ENCODE measurements around the gene RBM12.

RBM12 gene

GRCh38 chr20:35640724-35641123 lies 24.0 kb downstream of the RBM12 start:
- no peak for TF ChIP-seq POU2F2 (IDR thresholded peaks at IDR 0.05; ENCODE audit: low read depth, low read length)
- TF ChIP-seq SPI1 (IDR thresholded peaks at IDR 0.05; ENCODE audit: low read depth, low read length), result no peak
- no peak for TF ChIP-seq POLR2AphosphoS5 (IDR thresholded peaks at IDR 0.05; ENCODE audit: low read depth, low read length)
- no peak for TF ChIP-seq PAX5 (IDR thresholded peaks at IDR 0.05; ENCODE audit: insufficient read depth, low read length, severe bottlenecking)
- TF ChIP-seq TAF1 (IDR thresholded peaks at IDR 0.05; ENCODE audit: low read depth, low read length), result no peak
- TF ChIP-seq POLR2A (IDR thresholded peaks at IDR 0.05; ENCODE audit: low read depth, low read length), result no peak
- no peak for DNase-seq (ENCODE audit: insufficient read length, low spot score)
- FAIRE-seq, result no peak

DNA sequence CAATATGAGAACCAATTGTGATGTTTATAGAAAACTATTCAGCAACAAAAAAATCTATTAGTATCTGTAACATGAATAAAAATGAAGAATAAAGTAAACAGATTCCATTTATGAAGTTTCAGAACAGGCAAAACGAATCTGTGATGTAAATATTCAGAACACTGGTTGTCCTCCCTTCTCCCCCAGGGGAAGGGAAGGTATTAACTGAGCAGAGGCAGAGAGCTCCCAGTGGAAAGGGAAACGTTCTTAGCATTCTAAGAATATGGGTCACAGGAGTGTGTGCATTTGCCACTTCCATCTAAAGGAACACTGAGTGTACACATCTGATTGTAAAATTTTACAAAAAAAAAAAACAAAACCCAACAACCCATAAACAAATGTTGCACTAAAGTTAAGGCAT lies 25.9 kb downstream of the RBM12 start:
- no peak for TF ChIP-seq TAF1 (IDR thresholded peaks at IDR 0.05; ENCODE audit: low read depth, low read length)
- DNase-seq (ENCODE audit: insufficient read length, low spot score) (no peak), FAIRE-seq (no peak)

DNA sequence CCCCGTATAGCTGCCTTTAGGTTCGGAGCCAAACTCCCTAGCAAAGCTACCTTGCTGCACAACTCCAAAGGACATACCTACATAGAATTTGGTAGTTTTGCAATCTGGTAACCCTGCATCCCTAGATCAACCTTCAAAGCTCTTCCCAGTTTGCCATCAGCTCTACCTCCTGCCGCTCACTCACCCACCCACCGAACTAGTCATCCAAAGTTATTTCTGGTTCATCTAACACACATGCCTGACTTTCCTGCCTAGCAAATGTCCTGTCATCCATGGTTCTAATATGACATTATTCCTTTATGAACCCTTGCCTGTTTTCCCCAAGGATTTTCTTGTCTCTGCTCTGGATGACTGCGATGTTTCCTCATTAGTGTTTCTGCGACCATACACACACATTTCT lies 27.4 kb downstream of the RBM12 start:
- no peak for TF ChIP-seq POU2F2 (IDR thresholded peaks at IDR 0.05; ENCODE audit: low read depth, low read length)
- TF ChIP-seq POLR2AphosphoS5 (IDR thresholded peaks at IDR 0.05; ENCODE audit: low read depth, low read length), result no peak
- no peak for TF ChIP-seq PAX5 (IDR thresholded peaks at IDR 0.05; ENCODE audit: insufficient read depth, low read length, severe bottlenecking)
- TF ChIP-seq POLR2A (IDR thresholded peaks at IDR 0.05; ENCODE audit: low read depth, low read length), result no peak
- no peak for TF ChIP-seq TAF1 (IDR thresholded peaks at IDR 0.05; ENCODE audit: low read depth, low read length)
- DNase-seq (ENCODE audit: insufficient read length, low spot score), result no peak
- no peak for FAIRE-seq

GRCh38 chr20:35636095-35636494 lies 28.6 kb downstream of the RBM12 start:
- DNase-seq (ENCODE audit: insufficient read length, low spot score) (no peak), FAIRE-seq (no peak)
- TF ChIP-seq TAF1 (IDR thresholded peaks at IDR 0.05; ENCODE audit: low read depth, low read length) (no peak), POU2F2 (IDR thresholded peaks at IDR 0.05; ENCODE audit: low read depth, low read length) (no peak), PAX5 (IDR thresholded peaks at IDR 0.05; ENCODE audit: insufficient read depth, low read length, severe bottlenecking) (no peak)

- TF ChIP-seq POLR2AphosphoS5 (IDR thresholded peaks at IDR 0.05; ENCODE audit: low read depth, low read length) (no peak), TAF1 (IDR thresholded peaks at IDR 0.05; ENCODE audit: low read depth, low read length) (no peak), PAX5 (IDR thresholded peaks at IDR 0.05; ENCODE audit: insufficient read depth, low read length, severe bottlenecking) (no peak), SPI1 (IDR thresholded peaks at IDR 0.05; ENCODE audit: low read depth, low read length) (no peak), POLR2A (IDR thresholded peaks at IDR 0.05; ENCODE audit: low read depth, low read length) (no peak), POU2F2 (IDR thresholded peaks at IDR 0.05; ENCODE audit: low read depth, low read length) (no peak)
- DNase-seq (ENCODE audit: insufficient read length, low spot score) (no peak), FAIRE-seq (no peak)
Measured at GRCh38 chr20:35635652-35636051, 29.0 kb downstream of the RBM12 start.

DNA sequence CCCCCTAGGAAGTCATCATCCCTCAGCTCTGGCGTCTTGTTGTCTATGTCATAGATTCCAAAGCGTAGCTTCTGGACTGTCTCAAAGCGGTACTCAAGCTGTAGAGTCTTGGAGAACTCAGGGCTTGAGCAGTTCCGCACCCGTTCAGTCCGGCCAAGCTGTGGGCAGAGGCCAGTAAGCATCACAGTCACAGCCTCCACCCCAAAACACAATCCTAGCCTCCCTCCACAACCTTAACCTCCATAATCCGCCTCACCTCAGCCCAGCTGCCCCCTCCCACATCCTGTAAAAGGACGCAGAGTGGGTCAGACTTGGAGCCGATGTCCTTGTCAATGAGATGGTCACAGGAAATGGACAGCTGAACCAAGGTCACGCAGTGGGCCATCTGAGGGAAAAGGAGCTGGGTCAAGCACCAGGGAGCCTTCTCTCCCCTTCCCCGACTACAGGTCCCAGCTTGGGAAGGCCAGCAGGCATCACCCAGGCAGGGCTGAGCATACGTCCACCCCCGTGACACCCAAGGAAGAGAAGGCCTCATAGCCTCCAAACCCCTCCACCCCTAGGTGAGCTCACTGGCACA lies 32.1 kb downstream of the RBM12 start:
- DNase-seq (ENCODE audit: insufficient read length, low spot score), result no peak
- no peak for FAIRE-seq
- no peak for TF ChIP-seq POU2F2 (IDR thresholded peaks at IDR 0.05; ENCODE audit: low read depth, low read length)
- no peak for TF ChIP-seq POLR2A (IDR thresholded peaks at IDR 0.05; ENCODE audit: low read depth, low read length)
- TF ChIP-seq POLR2AphosphoS5 (IDR thresholded peaks at IDR 0.05; ENCODE audit: low read depth, low read length), result no peak
- no peak for TF ChIP-seq SPI1 (IDR thresholded peaks at IDR 0.05; ENCODE audit: low read depth, low read length)
- TF ChIP-seq TAF1 (IDR thresholded peaks at IDR 0.05; ENCODE audit: low read depth, low read length), result no peak
- no peak for TF ChIP-seq PAX5 (IDR thresholded peaks at IDR 0.05; ENCODE audit: insufficient read depth, low read length, severe bottlenecking)

DNA sequence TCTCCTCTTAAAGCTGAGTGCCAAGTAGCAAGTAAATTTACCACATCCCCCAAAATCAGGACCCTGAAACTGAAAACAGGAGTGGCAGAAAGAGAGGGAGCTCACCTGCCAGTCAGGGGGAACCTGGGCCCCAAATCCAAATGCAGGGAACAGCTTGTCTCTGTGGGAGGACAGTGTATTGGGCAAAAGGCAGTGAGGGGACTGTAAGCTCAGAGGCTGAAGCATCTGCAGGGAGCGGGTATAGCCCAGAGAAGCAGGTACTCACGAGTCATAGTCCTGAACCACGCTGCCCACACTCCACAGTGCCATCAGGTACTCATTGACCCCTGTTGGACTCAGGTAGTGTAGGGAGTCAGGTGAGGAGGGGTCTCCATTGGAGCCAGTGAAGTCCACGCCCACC lies 34.1 kb downstream of the RBM12 start:
- no peak for FAIRE-seq
- DNase-seq (ENCODE audit: insufficient read length, low spot score), result no peak
- no peak for TF ChIP-seq SPI1 (IDR thresholded peaks at IDR 0.05; ENCODE audit: low read depth, low read length)
- TF ChIP-seq TAF1 (IDR thresholded peaks at IDR 0.05; ENCODE audit: low read depth, low read length), result no peak
- no peak for TF ChIP-seq PAX5 (IDR thresholded peaks at IDR 0.05; ENCODE audit: insufficient read depth, low read length, severe bottlenecking)
- TF ChIP-seq POU2F2 (IDR thresholded peaks at IDR 0.05; ENCODE audit: low read depth, low read length), result no peak
- TF ChIP-seq POLR2AphosphoS5 (IDR thresholded peaks at IDR 0.05; ENCODE audit: low read depth, low read length), result no peak
- TF ChIP-seq POLR2A (IDR thresholded peaks at IDR 0.05; ENCODE audit: low read depth, low read length), result no peak

DNA sequence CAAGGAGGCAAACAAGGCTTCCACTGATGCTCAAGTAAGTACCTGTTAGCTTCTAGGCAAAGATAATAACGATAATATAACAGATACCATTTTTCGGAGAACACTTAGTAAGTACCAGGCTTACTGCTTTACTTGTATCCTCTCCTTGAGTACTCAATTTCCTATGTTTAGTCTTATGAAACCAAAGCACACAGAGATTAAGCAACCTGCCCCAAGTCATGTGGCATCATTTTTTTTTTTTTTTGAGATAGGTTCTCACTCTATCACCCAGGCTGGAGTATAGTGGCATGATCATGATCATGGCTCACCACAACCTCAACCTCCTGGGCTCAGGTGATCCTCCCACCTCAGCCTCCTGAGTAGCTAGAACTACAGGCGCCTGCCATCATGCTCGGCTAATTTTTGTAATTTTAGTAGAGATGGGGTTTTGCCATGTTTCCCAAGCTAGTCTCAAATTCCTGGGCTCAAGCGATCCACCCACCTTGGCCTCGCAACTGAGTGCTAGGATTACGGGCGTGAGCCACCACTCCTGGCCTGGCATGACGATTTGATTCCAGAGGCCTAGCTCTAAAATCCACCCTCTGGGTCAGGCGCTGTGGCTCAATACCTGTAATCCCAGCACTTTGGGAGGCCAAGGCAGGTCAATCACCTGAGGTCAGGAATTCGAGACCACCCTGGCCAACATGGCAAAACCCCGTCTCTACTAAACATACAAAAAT lies 35.1 kb downstream of the RBM12 start:
- no peak for DNase-seq (ENCODE audit: insufficient read length, low spot score)
- FAIRE-seq, result no peak
- TF ChIP-seq POLR2AphosphoS5 (IDR thresholded peaks at IDR 0.05; ENCODE audit: low read depth, low read length) (no peak), TAF1 (IDR thresholded peaks at IDR 0.05; ENCODE audit: low read depth, low read length) (no peak)

DNA sequence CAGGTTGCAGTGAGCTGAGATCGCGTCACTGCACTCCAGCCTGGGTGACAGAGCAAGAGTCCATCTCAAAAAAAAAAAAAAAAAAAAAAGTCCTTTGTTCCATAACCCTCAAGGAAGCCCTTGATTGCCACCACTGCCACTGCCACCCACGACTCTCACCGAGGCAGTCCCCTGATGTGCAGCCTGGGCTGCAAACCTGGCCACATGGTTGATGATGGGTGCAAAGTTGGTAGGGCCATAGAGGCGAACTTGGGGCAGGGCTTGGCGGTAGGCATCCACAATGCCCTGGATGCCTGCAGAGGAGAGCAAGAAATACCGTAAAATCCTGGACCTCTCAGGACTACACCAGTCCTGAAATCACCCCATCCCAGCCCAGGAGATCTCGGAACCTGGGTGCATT lies 37.6 kb downstream of the RBM12 start:
- TF ChIP-seq POU2F2 (IDR thresholded peaks at IDR 0.05; ENCODE audit: low read depth, low read length) (no peak), PAX5 (IDR thresholded peaks at IDR 0.05; ENCODE audit: insufficient read depth, low read length, severe bottlenecking) (no peak), POLR2AphosphoS5 (IDR thresholded peaks at IDR 0.05; ENCODE audit: low read depth, low read length) (no peak), SPI1 (IDR thresholded peaks at IDR 0.05; ENCODE audit: low read depth, low read length) (no peak), TAF1 (IDR thresholded peaks at IDR 0.05; ENCODE audit: low read depth, low read length) (no peak), POLR2A (IDR thresholded peaks at IDR 0.05; ENCODE audit: low read depth, low read length) (no peak)
- DNase-seq (ENCODE audit: insufficient read length, low spot score) (no peak), FAIRE-seq (no peak)

- FAIRE-seq (no peak), DNase-seq (ENCODE audit: insufficient read length, low spot score) (no peak)
- TF ChIP-seq TAF1 (IDR thresholded peaks at IDR 0.05; ENCODE audit: low read depth, low read length) (no peak), SPI1 (IDR thresholded peaks at IDR 0.05; ENCODE audit: low read depth, low read length) (no peak), POLR2A (IDR thresholded peaks at IDR 0.05; ENCODE audit: low read depth, low read length) (no peak), POLR2AphosphoS5 (IDR thresholded peaks at IDR 0.05; ENCODE audit: low read depth, low read length) (no peak), PAX5 (IDR thresholded peaks at IDR 0.05; ENCODE audit: insufficient read depth, low read length, severe bottlenecking) (no peak), POU2F2 (IDR thresholded peaks at IDR 0.05; ENCODE audit: low read depth, low read length) (no peak)
Measured at GRCh38 chr20:35626386-35627001, 38.2 kb downstream of the RBM12 start.

All from GM12891 (cell line).